Neural cell (in vitro differentiated cells): ENCODE measurements around the gene OVAAL. TPM values are rescaled to one million over a fixed set of nuclear protein-coding genes. Genes with fewer than 3 reads are reported as not detected.

Experiments
- H2AFZ ChIP-seq: fragments of 200-600, 300-800 bp; sonication (generic), shearing (Covaris generic); 2 replicates; pipeline ENCODE4 v1.6.0; 2014; ENCODE audit warnings: low read depth, mild to moderate bottlenecking, antibody characterized with exemption, low read length, moderate library complexity
- H3F3A ChIP-seq: fragments of 200-600 bp; shearing (Covaris generic); 2 replicates; pipeline ENCODE4 v1.6.1; 2016; ENCODE audit warnings: mild to moderate bottlenecking, moderate library complexity, mixed read lengths, antibody characterized with exemption, low read length; ENCODE audit not compliant: insufficient read depth, poor library complexity, severe bottlenecking
- H3K27ac ChIP-seq: fragments of 200-600, 300-800 bp; sonication (generic), shearing (Covaris generic); 2 replicates; pipeline ENCODE4 v1.5.1; 2014; ENCODE audit warnings: mild to moderate bottlenecking, low read length, moderate library complexity
- H3K27me3 ChIP-seq: fragments of 300-800, 200-600 bp; sonication (generic), shearing (Covaris generic); 2 replicates; pipeline ENCODE4 v1.6.0; 2014; ENCODE audit warnings: mild to moderate bottlenecking, low read depth, low read length, moderate library complexity; ENCODE audit not compliant: insufficient read depth
- H3K36me3 ChIP-seq: fragments of 300-800, 200-600 bp; sonication (generic), shearing (Covaris generic); 2 replicates; pipeline ENCODE4 v1.5.1; 2014; ENCODE audit warnings: mild to moderate bottlenecking, antibody characterized with exemption, low read length, moderate library complexity; ENCODE audit not compliant: insufficient read depth
- H3K4me2 ChIP-seq: fragments of 300-800, 200-600 bp; sonication (generic), shearing (Covaris generic); 2 replicates; pipeline ENCODE4 v1.6.0; 2014; ENCODE audit warnings: mild to moderate bottlenecking, low read length
- H3K4me3 ChIP-seq: fragments of 300-800, 200-600 bp; sonication (generic), shearing (Covaris generic); 2 replicates; pipeline ENCODE4 v1.5.1; 2014; ENCODE audit warnings: mild to moderate bottlenecking, low read length, moderate library complexity
- H3K79me2 ChIP-seq: fragments of 200-600 bp; shearing (Covaris generic); replicated peaks from 2 replicates; pipeline ENCODE4 v1.6.0; 2014; ENCODE audit warnings: mild to moderate bottlenecking, low read length, moderate library complexity; ENCODE audit not compliant: insufficient read depth
- H3K9ac ChIP-seq: fragments of 300-800, 200-600 bp; sonication (generic), shearing (Covaris generic); 2 replicates; pipeline ENCODE4 v1.6.1; 2016; ENCODE audit warnings: mild to moderate bottlenecking, low read length, mixed read lengths
- H3K9me2 ChIP-seq: fragments of 200-600 bp; shearing (Covaris generic); 2 replicates; pipeline ENCODE4 v1.6.1; 2016; ENCODE audit warnings: mild to moderate bottlenecking, low read length, mixed read lengths; ENCODE audit not compliant: insufficient read depth
- H3K9me3 ChIP-seq: fragments of 200-600, 300-800 bp; sonication (generic), shearing (Covaris generic); 2 replicates; pipeline ENCODE4 v1.6.1; 2016; ENCODE audit warnings: mild to moderate bottlenecking, mixed run types, low read length, moderate library complexity, mixed read lengths
- H4K20me1 ChIP-seq: fragments of 200-600 bp; shearing (Covaris generic); 2 replicates; pipeline ENCODE4 v1.6.1; 2016; ENCODE audit warnings: mild to moderate bottlenecking, mixed run types; ENCODE audit not compliant: insufficient read depth
- CTCF ChIP-seq: fragments of 450-650 bp; IDR thresholded peaks from 2 replicates; pipeline ENCODE4 v1.5.1; 2014; ENCODE audit warnings: antibody characterized with exemption, mild to moderate bottlenecking, moderate library complexity; ENCODE audit not compliant: poor library complexity, severe bottlenecking
- EP300 ChIP-seq: fragments of 450-650 bp; conservative IDR thresholded peaks from 2 replicates; pipeline ENCODE4 v1.6.1; 2014; ENCODE audit warnings: antibody characterized with exemption, mild to moderate bottlenecking, moderate library complexity; ENCODE audit not compliant: poor library complexity, severe bottlenecking
- EZH2 ChIP-seq: fragments of 200-600, 300-800 bp; shearing (Covaris generic), sonication (generic); IDR thresholded peaks from 2 replicates; pipeline ENCODE4 v1.6.1; 2014; ENCODE audit warnings: antibody characterized with exemption, low read length, borderline replicate concordance, mild to moderate bottlenecking; ENCODE audit not compliant: insufficient read depth, poor library complexity, severe bottlenecking
- MXI1 ChIP-seq: fragments of 450-650 bp; conservative IDR thresholded peaks from 2 replicates; pipeline ENCODE4 v1.6.1; 2014; ENCODE audit warnings: antibody characterized with exemption, mild to moderate bottlenecking; ENCODE audit not compliant: poor library complexity, severe bottlenecking
- RAD21 ChIP-seq: fragments of 450-650 bp; conservative IDR thresholded peaks from 2 replicates; pipeline ENCODE4 v1.6.1; 2014; ENCODE audit warnings: antibody characterized with exemption, mild to moderate bottlenecking, moderate library complexity
- REST ChIP-seq: IDR thresholded peaks from 2 replicates; pipeline ENCODE4 v1.6.1; 2012; ENCODE audit warnings: borderline replicate concordance
- SMC3 ChIP-seq: fragments of 450-650 bp; conservative IDR thresholded peaks from 2 replicates; pipeline ENCODE4 v1.6.1; 2014; ENCODE audit warnings: antibody characterized with exemption, mild to moderate bottlenecking, moderate library complexity; ENCODE audit not compliant: poor library complexity
- TAF1 ChIP-seq: IDR thresholded peaks from 2 replicates; pipeline ENCODE4 v1.6.1; 2012; ENCODE audit warnings: low read depth
- polyA plus RNA-seq: library from polyadenylated mRNA; depleted of rRNA; stranded (reverse); fragments of >200 nt; gene quantifications from 2 replicates; pipeline ENCODE4 v1.2.3, GENCODE V29; 2014

The OVAAL gene
- polyA plus RNA-seq, 1 donor from 2014 or later: not detected

- Histone ChIP-seq H3K9ac (peak overlapping the region; percentile 14), H3K27me3 (no peaks in the 10 kb centered on the region), H3K4me3 (peak overlapping the region; percentile 9)
These were observed 16.5 kb upstream of the OVAAL start for GRCh38 chr1:180542113-180542837.

GRCh38 chr1:180542838-180543145 lies 16.0 kb upstream of the OVAAL start:
- Histone ChIP-seq H3K27me3 (no peaks in the 10 kb centered on the region), H3K36me3 (no peaks in the 10 kb centered on the region), H3K4me3 (peak overlapping the region; percentile 9), H3K4me2 (peak overlapping the region; percentile 12), H3F3A (no peaks in the 10 kb centered on the region), H3K27ac (peak overlapping the region; percentile 65), H3K9me2 (no peaks in the 10 kb centered on the region), H4K20me1 (no peaks in the 10 kb centered on the region), H3K9ac (peak overlapping the region; percentile 14), H2AFZ (peak overlapping the region; percentile 7), H3K9me3 (no peaks in the 10 kb centered on the region), H3K79me2 (no peaks in the 10 kb centered on the region)
- TF ChIP-seq TAF1 (no peak), RAD21 (peak; percentile 26), SMC3 (peak; percentile 27), EP300 (peak; percentile 28), REST (no peak)

More at GRCh38 chr1:180542113-180542837, 16.5 kb upstream of the OVAAL start:
- Histone ChIP-seq H3K9me2 (no peaks in the 10 kb centered on the region), H3K9me3 (no peaks in the 10 kb centered on the region), H3K36me3 (no peaks in the 10 kb centered on the region), H3F3A (no peaks in the 10 kb centered on the region), H3K4me2 (peak overlapping the region; percentile 12), H4K20me1 (no peaks in the 10 kb centered on the region), H3K27ac (peak overlapping the region; percentile 65), H3K79me2 (no peaks in the 10 kb centered on the region), H2AFZ (peak overlapping the region; percentile 7)
- TF ChIP-seq CTCF (peak; percentile 24), RAD21 (no peak)

GRCh38 chr1:180544050-180544449 lies 14.7 kb upstream of the OVAAL start:
- no peaks in the 10 kb centered on the region for H3K9me3 ChIP-seq

More at GRCh38 chr1:180544050-180544449, 14.7 kb upstream of the OVAAL start:
- H3K36me3 ChIP-seq: no peaks in the 10 kb centered on the region
- no peaks in the 10 kb centered on the region for H3K27me3 ChIP-seq
- no peak overlapping the region for H3K27ac ChIP-seq
- H4K20me1 ChIP-seq: no peaks in the 10 kb centered on the region
- no peak for TF ChIP-seq MXI1
- no peak for TF ChIP-seq EP300
- TF ChIP-seq CTCF: no peak
- TF ChIP-seq RAD21: no peak
- TF ChIP-seq EZH2: no peak
- TF ChIP-seq TAF1: no peak
- no peak for TF ChIP-seq SMC3
- no peak for TF ChIP-seq REST
- no peaks in the 10 kb centered on the region for H3K79me2 ChIP-seq
- no peak overlapping the region for H3K4me3 ChIP-seq
- H3F3A ChIP-seq: no peaks in the 10 kb centered on the region
- no peak overlapping the region for H3K9ac ChIP-seq
- no peak overlapping the region for H2AFZ ChIP-seq
- H3K9me2 ChIP-seq: no peaks in the 10 kb centered on the region
- H3K4me2 ChIP-seq: no peak overlapping the region
